A549 (cell line): ENCODE data around the gene PTPRN2. TPM values are rescaled to one million over a fixed set of nuclear protein-coding genes. Genes with fewer than 3 reads are reported as not detected.

Source experiments
- ATAC-seq, 2 experiments: fragments of 200-7000 bp in 1 of 2; fragments of >200 bp in 1 of 2; cut with Nextera tagmentation in 1 of 2; cut with Tn5 transposase in 1 of 2; 3 replicates each; pipeline versions ENCODE4 v1.8.0 to v1.9.1; 2018 to 2020; ENCODE audit warnings: mild to moderate bottlenecking in 1 of 2, moderate library complexity in 1 of 2
- CTCF ChIA-PET: fragments of 300-600 bp; sonication (Branson Sonifier 250); formaldehyde crosslinking; extraction: SDS; loops from one replicate; lab custom pipeline; 2021; ENCODE audit warnings: antibody characterized with exemption, inconsistent platforms; lab: Yijun Ruan, JAX
- POLR2A ChIA-PET: fragments of 350-600 bp; formaldehyde crosslinking; extraction: SDS; loops from one replicate; lab custom pipeline; 2021; ENCODE audit warnings: antibody characterized with exemption, inconsistent platforms; lab: Yijun Ruan, JAX
- DNase-seq, 2 experiments: peaks; one replicate each; pipeline versions ENCODE4 v3.0.0 to v3.0.0-alpha.2; 2011 to 2016; ENCODE audit warnings: low read depth in 1 of 2, low spot score in 1 of 2
- FAIRE-seq: peaks from 2 replicates; lab custom pipeline; 2011; peaks lifted over from hg19 to GRCh38; lab: Jason Lieb, UNC
- H3K27ac ChIP-seq, 2 experiments: fragments of >200 bp; sonication (Bioruptor Twin); formaldehyde crosslinking; 3 replicates each; pipeline ENCODE4 v1.5.1; 2016 to 2017
- H3K4me1 ChIP-seq: fragments of >200 bp; sonication (Bioruptor Twin); formaldehyde crosslinking; 3 replicates; pipeline ENCODE4 v1.6.1; 2016
- H3K4me2 ChIP-seq: fragments of >200 bp; sonication (Bioruptor Twin); formaldehyde crosslinking; 3 replicates; pipeline ENCODE4 v1.6.1; 2016
- H3K4me3 ChIP-seq: fragments of >200 bp; sonication (Bioruptor Twin); formaldehyde crosslinking; 3 replicates; pipeline ENCODE4 v1.5.1; 2016
- H3K9me3 ChIP-seq: fragments of >200 bp; sonication (Bioruptor Twin); formaldehyde crosslinking; 3 replicates; pipeline ENCODE4 v1.6.1; 2016
- BHLHE40 ChIP-seq: IDR thresholded peaks from 2 replicates; pipeline ENCODE4 v1.6.1; 2012; ENCODE audit warnings: low read depth, low read length, inconsistent platforms
- CEBPB ChIP-seq, 2 experiments: fragments of >200 bp in 1 of 2; sonication (Bioruptor Twin) in 1 of 2; formaldehyde crosslinking in 1 of 2; IDR thresholded peaks; 2 replicates each; pipeline ENCODE4 v1.6.1; 2012 to 2016
- CHD4 ChIP-seq: fragments of 200-600 bp; sonication (generic); IDR thresholded peaks from 2 replicates; pipeline ENCODE4 v1.6.1; 2016; ENCODE audit warnings: antibody characterized with exemption, mild to moderate bottlenecking, borderline replicate concordance
- CTCF ChIP-seq: fragments of >200 bp; sonication (Bioruptor Twin); formaldehyde crosslinking; IDR thresholded peaks from 3 replicates; pipeline ENCODE4 v1.5.1; 2016
- ESRRA ChIP-seq: fragments of 150-350 bp; IDR thresholded peaks from 2 replicates; pipeline ENCODE4 v1.6.1; 2014; ENCODE audit warnings: mild to moderate bottlenecking, low read length, borderline replicate concordance
- FOSB ChIP-seq: fragments of 250-450 bp; sonication (Bioruptor Pico); IDR thresholded peaks from 2 replicates; pipeline ENCODE4 v1.5.0; 2020; ENCODE audit warnings: mild to moderate bottlenecking, moderate library complexity
- FOSL2 ChIP-seq, 2 experiments: fragments of 450-650 bp in 1 of 2; fragments of >200 bp in 1 of 2; sonication (Bioruptor Twin) in 1 of 2; formaldehyde crosslinking; IDR thresholded peaks; 2 replicates each; pipeline versions ENCODE4 v1.5.0 to v1.6.1; 2016 to 2020; ENCODE audit warnings: mild to moderate bottlenecking in 1 of 2, moderate library complexity in 1 of 2
- FOXS1 ChIP-seq: fragments of 250-450 bp; sonication (Bioruptor Pico); IDR thresholded peaks from 2 replicates; pipeline ENCODE4 v1.5.0; 2020; ENCODE audit warnings: mild to moderate bottlenecking, moderate library complexity
- HOXA7 ChIP-seq: fragments of 250-450 bp; sonication (Bioruptor Pico); IDR thresholded peaks from 2 replicates; pipeline ENCODE4 v1.5.0; 2020; ENCODE audit warnings: mild to moderate bottlenecking, moderate library complexity
- HOXB13 ChIP-seq: fragments of 250-450 bp; sonication (Bioruptor Pico); IDR thresholded peaks from 2 replicates; pipeline ENCODE4 v1.5.0; 2020; ENCODE audit warnings: low read depth, mild to moderate bottlenecking, moderate library complexity
- KDM5A ChIP-seq: fragments of 200-600 bp; sonication (generic); IDR thresholded peaks from 2 replicates; pipeline ENCODE4 v1.6.1; 2016; ENCODE audit warnings: antibody characterized with exemption, mild to moderate bottlenecking
- MAZ ChIP-seq: fragments of 150-350 bp; IDR thresholded peaks from 2 replicates; pipeline ENCODE4 v1.6.1; 2014; ENCODE audit warnings: antibody characterized with exemption, low read depth, low read length, borderline replicate concordance
- NPAS2 ChIP-seq: fragments of 250-450 bp; sonication (Bioruptor Pico); IDR thresholded peaks from 2 replicates; pipeline ENCODE4 v1.8.0; 2022; ENCODE audit warnings: mild to moderate bottlenecking, moderate library complexity, borderline replicate concordance
- PBX3 ChIP-seq: IDR thresholded peaks from 2 replicates; pipeline ENCODE4 v1.6.1; 2012
- POLR2AphosphoS2 ChIP-seq: conservative IDR thresholded peaks from 2 replicates; pipeline ENCODE4 v1.6.1; 2012; ENCODE audit warnings: low read length, improper control_type of control experiment, inconsistent platforms
- REST ChIP-seq: fragments of 200-600 bp; sonication (generic); IDR thresholded peaks from 2 replicates; pipeline ENCODE4 v1.6.1; 2016; ENCODE audit warnings: antibody characterized with exemption, mild to moderate bottlenecking, moderate library complexity
- SREBF2 ChIP-seq: fragments of 450-650 bp; IDR thresholded peaks from 2 replicates; pipeline ENCODE4 v1.6.1; 2014; ENCODE audit warnings: mild to moderate bottlenecking, moderate library complexity
- ZFP36 ChIP-seq: fragments of 450-650 bp; IDR thresholded peaks from 2 replicates; pipeline ENCODE4 v1.6.1; 2014; ENCODE audit warnings: borderline replicate concordance; ENCODE audit not compliant: partially characterized antibody
- WGBS: methylation state at CpG from one replicate; pipeline ENCODE4 v1.1.6; 2017; ENCODE audit errors: missing lambda C conversion rate; 5-methylcytosine and 5-hydroxymethylcytosine counted together
- polyA plus RNA-seq, 4 experiments: library from polyadenylated mRNA; depleted of rRNA in 3 of 4; stranded (reverse); fragments of >200 nt; fragmentation: RNase III in 1 of 4; extraction: RNeasy Plus Mini Kit Qiagen cat#74134 plus additional on column Dnase treatment in 1 of 4; gene quantifications; 2 replicates in 3 of 4; 3 replicates in 1 of 4; pipeline ENCODE4 v1.2.3, GENCODE V29; 2011 to 2017

PTPRN2 gene
- polyA plus RNA-seq, 2 of the 4 experiments (the other 2 are of a cell fraction), result 0.41 to 1.2 TPM

- TF ChIP-seq KDM5A, result no peak
- no peak for TF ChIP-seq FOXS1
- TF ChIP-seq REST, result no peak
- TF ChIP-seq, all 56 proteins: peak for 0
- DNase-seq (no peak), FAIRE-seq (no peak), ATAC-seq (no peak)
- CTCF ChIA-PET, result no interaction called here
- Histone ChIP-seq H3K27ac (no peak overlapping the region), H3K4me1 (peaks cover 3% of the 10 kb centered on the region; the same call in 1 of the 3 replicates), H3K4me2 (no peak overlapping the region), H3K9me3 (no peaks in the 10 kb centered on the region), H3K4me3 (no peak overlapping the region)
- POLR2A ChIA-PET, result no interaction called here
- 78% methylated on average over 39 of the region's 44 CpGs for WGBS
Measured at GRCh38 chr7:158570449-158571170, 17.0 kb downstream of the PTPRN2 start.

GRCh38 chr7:158569858-158570323, 17.7 kb downstream of the PTPRN2 start:
- H3K4me2 ChIP-seq, result no peak overlapping the region
- ATAC-seq (peak in 1 of 2 experiments; percentile 43; a peak in 3 of 6 replicates), DNase-seq (no peak), FAIRE-seq (no peak)
- ChIA-PET CTCF (no interaction called here), POLR2A (no interaction called here)
- TF ChIP-seq SREBF2 (no peak), CEBPB (IDR thresholded peaks at IDR 0.05) (no peak), HOXA7 (no peak), BHLHE40 (no peak), PBX3 (no peak), ESRRA (no peak), ZFP36 (no peak), MAZ (no peak), HOXB13 (no peak), POLR2AphosphoS2 (no peak), NPAS2 (CRISPR knock-in tag) (no peak), CHD4 (no peak), FOSL2 (IDR thresholded peaks at IDR 0.05) (no peak), FOSL2 (CRISPR knock-in tag; IDR thresholded peaks at IDR 0.05) (no peak), CTCF (no peak), FOSB (CRISPR knock-in tag) (no peak)
- H3K9me3 ChIP-seq, result no peaks in the 10 kb centered on the region
- WGBS, result 66% methylated on average over 16 of the region's 53 CpGs
- no peak overlapping the region for H3K27ac ChIP-seq
- no peak overlapping the region for H3K4me3 ChIP-seq
- H3K4me1 ChIP-seq, result peaks cover 3% of the 10 kb centered on the region; the same call in 1 of the 3 replicates
